Ishikawa (cell line): ENCODE results near the gene ACADSB.

ENCODE experiments used
- CEBPB ChIP-seq: IDR thresholded peaks from 2 replicates; pipeline ENCODE4 v1.6.1; 2012
- EGR1 ChIP-seq: IDR thresholded peaks from 2 replicates; pipeline ENCODE4 v1.6.1; 2012
- MAX ChIP-seq: IDR thresholded peaks from 2 replicates; pipeline ENCODE4 v1.6.1; 2012
- RAD21 ChIP-seq: IDR thresholded peaks from 2 replicates; pipeline ENCODE4 v1.6.1; 2012; ENCODE audit warnings: low read depth
- TCF12 ChIP-seq: IDR thresholded peaks from 2 replicates; pipeline ENCODE4 v1.6.1; 2012; ENCODE audit warnings: low read depth

DNA sequence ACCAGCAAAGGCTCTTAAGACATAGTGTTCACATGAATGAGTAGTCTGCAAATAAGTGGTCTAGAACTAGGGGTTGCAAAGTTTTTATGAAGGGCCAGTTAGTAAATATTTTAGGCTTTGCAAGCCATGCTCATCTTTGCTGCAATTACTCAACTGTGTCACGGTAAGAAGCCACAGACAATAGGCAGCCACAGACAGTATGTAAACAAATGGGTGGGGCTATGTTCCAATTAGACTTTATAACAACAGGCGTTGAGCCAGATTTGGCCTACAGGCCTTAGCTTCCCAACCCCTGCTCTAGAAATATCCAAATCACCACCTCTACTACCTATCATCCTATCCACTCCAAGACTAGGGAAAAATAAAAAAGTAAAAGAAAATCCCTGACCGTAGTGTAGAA, 9.5 kb upstream of the ACADSB start:
- TF ChIP-seq TCF12 (no peak), EGR1 (no peak), RAD21 (no peak), CEBPB (0 out of 2 replicates have a peak, but pooled peaks have one; percentile 33), MAX (0 out of 2 replicates have a peak, but pooled peaks have one; percentile 17)
